HL-60/S4 treated with retinoic acid at 250 ng/mL for 4 days and 3 days (cell line): ENCODE results near the gene ATPAF1.
"Not testable (repeated sequence)": the region's sequence is repeated elsewhere in the genome, so short reads cannot be mapped to it uniquely, and the experiment has no call there.

Experiments used
- in situ Hi-C: fragments of 300-500 bp; cut with MboI; formaldehyde crosslinking; loops from 2 replicates; pipeline ENCODE4 v1.7.0; 2022; ENCODE audit warnings: low sequenced_read_pairs

Gene ATPAF1

DNA sequence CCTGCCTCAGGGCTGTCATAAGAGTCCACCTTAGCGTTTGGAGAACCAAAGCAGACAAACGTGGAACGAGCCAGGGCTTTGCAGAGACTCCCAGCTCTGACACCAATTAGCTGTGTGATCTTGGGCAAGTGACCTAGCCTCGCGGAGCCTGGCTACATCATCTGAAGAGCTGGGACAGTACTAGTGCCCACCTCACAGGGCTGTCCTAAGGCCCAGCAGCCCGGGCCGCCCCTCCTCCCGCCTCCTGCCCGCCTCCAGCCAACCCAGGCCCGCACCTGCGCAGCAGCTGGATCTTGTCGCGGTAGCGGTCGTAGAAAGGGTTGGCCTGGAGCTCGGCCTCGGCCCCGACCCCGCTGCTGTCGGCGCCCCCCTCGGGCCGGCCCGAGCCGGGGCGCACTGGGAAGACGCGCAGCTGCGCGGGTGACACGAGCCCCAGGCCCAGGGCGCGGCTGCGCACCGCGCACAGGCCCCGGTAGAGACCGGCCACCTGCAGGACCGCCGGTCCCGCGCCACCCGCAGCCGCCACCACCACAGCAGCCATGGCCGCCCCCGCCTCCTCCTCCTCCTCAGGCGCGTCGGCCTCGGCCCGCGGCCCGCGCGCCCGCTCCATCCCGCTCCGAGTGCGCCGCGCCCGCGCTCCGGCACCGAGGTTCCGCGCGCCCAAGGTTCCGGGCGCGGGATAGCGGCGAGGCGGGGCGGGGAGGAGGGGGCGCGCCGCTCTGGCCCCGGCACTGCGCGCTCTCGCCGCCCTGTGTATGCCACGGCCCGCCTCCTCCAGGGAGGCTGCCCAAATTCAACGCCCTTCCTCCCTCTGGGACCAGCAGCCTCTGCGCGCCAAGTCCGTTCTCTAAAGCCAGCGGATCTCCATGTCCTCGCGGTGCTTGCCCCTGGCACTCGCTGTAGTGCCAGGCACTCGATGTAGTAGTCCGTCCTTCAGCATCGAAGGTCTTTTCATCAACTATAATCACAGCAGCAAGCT is at the start of gene ATPAF1:
Gene ATPAF1, minus strand, starts transcription at position 583 of the 979 bp plus-strand sequence. Its CDS starts 42 bp downstream, at position 541.
- in situ Hi-C loops: no loop called here

GRCh38 chr1:46717654-46718053 is 49.5 kb upstream of the ATPAF1 start:
- in situ Hi-C loops: no loop called here

DNA sequence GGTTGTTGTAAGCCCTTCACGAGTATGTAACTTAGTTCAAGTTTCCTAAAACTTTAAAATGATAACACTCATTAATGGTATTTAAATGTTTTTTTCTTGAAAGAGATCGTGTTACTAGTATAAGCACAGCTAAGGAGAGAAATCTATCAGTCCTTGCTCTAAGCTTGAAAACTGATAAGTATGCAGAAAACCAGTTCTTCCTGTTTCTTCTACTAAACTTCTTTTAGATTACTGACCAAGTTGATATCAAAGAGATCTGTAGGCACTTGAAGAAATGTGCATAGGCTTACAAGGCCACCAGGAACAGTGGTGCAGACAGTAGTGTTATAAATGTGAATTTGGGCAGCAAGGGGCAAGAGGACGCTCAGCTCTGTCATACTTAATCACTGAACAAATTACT is 46.8 kb upstream of the ATPAF1 start:
- in situ Hi-C loops: no loop called here

GRCh38 chr1:46708121-46708520 is 40.0 kb upstream of the ATPAF1 start:
- in situ Hi-C loops: no loop called here

GRCh38 chr1:46705408-46705807 is 37.2 kb upstream of the ATPAF1 start:
- in situ Hi-C loops: no loop called here

DNA sequence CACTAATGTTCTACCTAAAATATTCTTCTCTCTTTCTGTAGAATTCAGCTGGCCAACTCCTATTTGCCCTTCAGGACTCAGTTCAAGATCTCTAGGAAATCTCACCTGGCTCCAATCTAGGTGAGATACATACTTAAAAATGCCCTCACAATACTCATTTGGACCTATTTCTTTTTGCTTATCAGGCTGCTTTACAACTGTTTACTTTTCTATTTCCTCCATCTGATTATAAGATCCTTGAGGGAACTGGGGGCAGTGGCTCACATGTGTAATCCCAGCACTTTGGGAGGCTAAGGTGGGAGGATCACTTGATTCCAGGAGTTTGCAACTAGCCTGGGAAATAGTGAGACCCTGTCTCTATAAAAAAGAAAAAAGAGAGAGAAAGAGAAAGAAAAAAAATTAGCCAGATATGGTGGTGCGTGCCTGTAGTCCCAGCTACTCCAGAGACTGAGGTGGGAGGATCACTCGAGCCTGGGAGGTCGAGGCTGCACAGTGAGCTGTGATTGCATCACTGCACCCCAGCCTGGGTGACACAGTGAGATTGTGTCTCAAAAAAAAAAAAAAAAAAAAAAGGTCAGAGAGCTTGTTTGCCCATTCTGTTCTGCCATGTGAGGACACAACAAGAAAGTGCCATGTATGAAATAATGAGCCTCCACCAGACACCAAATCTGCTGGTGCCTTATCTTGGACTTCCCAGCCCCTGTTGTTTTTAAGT is 35.9 kb upstream of the ATPAF1 start:
- in situ Hi-C loops: no loop called here

- in situ Hi-C loops: no loop called here
Measured at GRCh38 chr1:46699666-46700065, 31.5 kb upstream of the ATPAF1 start.

- in situ Hi-C loops: no loop called here
Measured at GRCh38 chr1:46697053-46697452, 28.9 kb upstream of the ATPAF1 start.

- in situ Hi-C loops: not testable (repeated sequence)
Measured at GRCh38 chr1:46694676-46695075, 26.5 kb upstream of the ATPAF1 start.

DNA sequence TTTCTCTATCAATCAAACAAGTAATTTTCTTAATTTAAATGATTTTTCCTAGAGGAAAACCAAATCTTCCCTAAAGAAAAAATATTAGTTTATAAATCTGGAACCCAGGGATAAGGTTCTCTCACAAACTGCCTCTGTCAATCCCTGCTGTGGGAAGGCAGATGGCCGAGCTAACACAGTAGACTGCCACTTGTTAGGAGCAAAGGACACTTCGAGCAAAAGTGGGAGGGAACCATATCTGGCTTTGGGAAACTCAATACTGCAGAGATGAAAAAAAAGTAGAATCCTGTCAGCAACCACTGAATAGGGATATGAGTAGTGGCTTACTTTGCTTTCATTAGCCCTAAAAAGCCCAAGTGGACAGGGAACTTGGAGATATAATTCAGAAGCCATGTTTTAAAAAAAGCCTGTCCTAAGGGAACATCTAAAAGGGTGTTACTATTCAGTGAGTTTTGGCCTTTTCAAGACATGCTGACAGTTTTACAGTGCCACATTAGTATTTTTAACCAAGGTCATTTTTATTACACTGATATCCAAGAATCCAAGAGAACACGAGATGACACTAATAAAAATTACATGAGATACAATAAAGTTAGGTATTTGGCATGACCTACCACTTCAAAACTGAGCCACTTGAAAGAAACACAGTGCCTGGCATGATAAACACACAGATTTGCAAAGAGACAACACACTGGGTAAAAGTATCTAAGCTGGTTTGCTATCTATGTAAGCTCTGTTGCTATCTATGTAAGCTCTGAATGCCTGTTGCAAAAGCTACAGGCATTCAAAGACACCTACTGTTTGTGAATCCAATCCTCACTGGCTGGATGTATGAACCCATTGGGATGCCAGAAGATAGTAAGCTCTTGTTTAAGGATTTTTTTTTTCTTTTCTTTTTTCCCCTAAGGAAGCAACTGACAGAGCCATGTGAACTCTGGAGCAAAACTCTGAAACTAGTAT is 24.9 kb upstream of the ATPAF1 start:
- in situ Hi-C loops: no loop called here

DNA sequence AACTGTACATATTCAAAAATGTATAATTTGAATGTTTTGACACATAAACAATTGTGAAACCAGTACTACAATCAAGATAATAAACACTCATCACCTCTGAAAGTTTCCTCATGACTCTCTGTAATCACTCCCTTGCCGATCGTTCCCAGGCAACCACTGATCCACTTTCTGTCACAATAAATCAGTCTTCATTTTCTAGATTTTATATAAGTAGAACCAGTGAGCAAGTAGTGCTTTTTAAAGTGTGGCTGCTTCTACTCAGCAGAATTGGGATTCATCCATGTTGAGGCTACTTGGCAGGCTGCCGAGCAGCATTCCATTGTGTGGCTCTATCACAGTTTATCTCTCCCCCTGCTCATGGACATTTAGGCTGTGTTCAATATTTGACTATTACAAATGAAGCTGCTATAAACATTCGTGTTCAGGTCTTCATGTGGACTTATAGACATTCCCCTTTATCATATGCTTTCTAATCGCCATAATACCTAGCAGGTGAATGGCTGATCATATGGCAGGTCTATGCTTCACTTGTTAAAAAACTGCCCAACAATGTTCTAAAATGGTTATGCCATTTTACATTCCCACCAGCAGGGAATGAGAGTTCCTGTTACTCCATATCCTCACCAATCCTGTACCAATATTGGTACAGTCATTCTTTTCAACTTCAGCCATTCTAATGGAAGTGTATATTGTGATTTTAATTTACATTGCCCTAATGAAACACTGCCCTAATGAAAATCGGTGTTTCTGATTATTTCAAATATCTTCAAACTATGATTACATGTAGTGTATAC is 24.0 kb upstream of the ATPAF1 start:
- in situ Hi-C loops: no loop called here

DNA sequence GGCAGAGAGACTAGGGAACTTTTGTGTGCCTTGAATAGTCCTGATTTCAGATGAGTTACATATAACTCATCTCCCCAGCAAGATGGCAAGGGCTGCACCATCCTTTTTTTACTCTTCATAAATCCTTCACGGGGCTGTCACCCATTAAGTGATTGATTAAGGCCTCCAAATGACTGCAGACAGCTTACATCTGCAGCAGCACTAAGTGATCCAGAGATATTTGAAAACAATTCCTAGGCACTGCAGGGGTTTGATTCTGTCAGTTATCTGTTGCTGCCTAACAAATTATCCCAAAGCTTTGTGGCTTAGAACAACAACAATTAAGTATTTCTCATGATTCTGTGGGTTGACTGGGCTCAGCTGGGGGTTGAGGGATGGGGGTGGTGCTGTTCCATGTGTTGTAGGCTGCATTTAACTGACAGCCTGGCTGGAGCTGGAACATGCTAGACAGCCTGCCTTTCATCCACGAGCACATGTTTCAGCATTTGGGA is 22.8 kb upstream of the ATPAF1 start:
- in situ Hi-C loops: no loop called here

DNA sequence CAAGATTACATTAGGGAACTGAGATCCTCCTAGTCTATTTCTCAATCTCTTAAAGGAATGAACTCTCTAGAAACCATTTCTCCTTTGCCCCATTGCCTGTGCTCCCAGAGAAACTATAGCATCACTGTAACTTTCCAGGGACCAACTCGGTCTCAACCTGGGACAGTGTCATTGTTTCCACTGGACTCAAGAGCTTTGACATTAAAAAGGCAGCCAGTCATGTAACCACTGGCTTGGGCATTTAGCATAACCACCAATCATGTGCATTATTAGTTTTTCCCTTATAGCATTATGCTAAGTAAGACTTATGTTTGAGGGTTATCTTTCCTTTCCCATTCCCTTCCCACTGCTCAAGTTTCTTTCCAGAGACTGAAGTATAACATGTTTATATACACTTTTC is 21.7 kb upstream of the ATPAF1 start:
- in situ Hi-C loops: loop anchor here (10.0 kb wide), 1 partner anchor 55 kb away; no protein-coding TSS in a partner anchor

- in situ Hi-C loops: loop anchor here (10.0 kb wide), 1 partner anchor 55 kb away; no protein-coding TSS in a partner anchor
Measured at GRCh38 chr1:46689356-46689755, 21.2 kb upstream of the ATPAF1 start.

DNA sequence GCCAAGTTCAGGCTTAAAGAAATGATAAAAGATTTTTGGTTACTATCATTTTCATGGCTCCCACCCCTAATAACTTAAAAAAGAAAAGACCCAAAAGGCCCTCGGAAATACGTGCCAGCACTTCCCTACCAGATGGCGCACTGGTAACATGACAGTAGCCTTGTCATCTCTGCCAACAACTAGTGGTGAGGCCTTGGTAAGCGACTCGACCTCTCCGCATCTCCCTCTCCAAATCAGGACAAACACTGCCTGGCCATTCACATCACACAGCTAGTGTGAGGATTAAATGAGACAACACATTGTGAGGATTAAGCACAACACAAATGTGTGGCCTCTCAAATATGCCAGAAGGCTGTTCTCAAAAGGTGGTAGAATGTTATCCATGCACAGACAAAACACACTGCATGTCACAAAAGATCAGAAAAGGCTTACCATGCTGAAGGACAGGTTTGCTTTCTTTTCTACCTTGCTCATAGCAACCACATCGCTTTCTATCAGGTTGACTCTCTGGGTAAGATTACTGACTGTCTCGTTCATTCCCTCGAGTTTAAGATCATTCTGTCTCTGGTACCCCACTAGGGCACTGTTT is 19.9 kb upstream of the ATPAF1 start:
- in situ Hi-C loops: loop anchor here (10.0 kb wide), 1 partner anchor 57 kb away; no protein-coding TSS in a partner anchor

DNA sequence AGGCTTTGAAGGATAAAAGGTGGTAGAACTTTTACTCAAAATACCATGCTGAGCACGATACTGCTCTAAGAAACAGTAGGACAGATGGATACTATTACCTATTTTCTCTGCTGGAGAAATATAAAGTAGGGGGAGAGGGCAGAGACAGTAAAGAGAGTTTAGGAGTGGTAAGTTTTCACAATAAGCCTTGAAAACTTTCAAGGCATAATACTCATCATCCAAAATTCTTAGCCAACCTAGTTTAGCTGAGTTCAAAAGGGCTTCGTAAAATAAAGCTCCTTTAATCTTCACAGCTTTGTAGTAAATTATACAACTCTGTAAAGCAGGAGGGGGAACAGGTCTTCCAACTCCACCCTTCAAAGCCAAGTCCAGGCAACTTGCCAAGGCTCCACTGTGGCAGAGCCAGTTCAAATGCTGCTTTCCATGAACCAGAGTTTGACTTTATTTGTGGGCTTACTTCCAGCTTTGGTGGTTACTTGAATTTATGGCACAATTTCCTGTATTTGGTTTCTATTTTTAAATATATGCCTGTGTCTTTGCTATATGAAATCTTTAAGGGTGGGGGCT is 19.0 kb upstream of the ATPAF1 start:
- in situ Hi-C loops: loop anchor here (10.0 kb wide), 1 partner anchor 58 kb away; no protein-coding TSS in a partner anchor

DNA sequence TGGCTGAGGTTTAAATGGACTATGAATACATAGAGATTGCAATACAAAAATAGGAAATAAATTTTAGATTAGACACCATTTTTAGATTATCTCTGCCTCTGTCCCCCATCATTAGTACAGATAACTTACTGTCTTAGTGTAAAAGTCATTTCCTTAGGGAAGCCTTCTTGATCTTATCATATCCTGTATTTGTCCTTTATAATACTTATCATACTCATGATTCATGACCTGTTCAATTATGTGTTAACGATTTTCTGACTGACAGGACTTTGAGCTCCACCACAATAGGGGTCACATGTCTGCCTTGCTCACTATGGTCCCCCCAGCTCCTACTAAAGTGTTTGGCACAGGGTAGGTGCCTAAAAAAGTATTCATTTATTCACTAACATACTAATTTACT is 18.1 kb upstream of the ATPAF1 start:
- in situ Hi-C loops: loop anchor here (10.0 kb wide), 1 partner anchor 59 kb away; no protein-coding TSS in a partner anchor

DNA sequence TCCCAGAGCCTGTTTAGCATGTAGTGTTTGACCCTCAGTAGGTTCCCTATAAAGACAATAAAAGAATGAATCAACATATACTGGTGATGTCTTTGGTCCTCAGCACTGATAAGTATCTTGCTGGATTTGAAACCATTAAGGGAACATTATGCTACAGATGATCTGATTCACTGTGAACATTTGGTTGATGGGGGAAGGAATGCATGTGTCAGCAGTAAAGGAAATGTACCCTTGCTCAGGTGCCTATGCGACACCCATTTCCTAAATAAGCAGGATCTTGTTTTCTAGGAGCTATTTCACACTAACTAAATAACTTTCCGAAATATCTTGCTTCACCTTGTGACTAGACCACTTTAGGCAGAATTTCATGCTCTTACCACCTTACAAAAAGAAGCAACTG is 16.5 kb upstream of the ATPAF1 start:
- in situ Hi-C loops: loop anchor here (10.0 kb wide), 1 partner anchor 60 kb away; no protein-coding TSS in a partner anchor

- in situ Hi-C loops: loop anchor here (10.0 kb wide), 1 partner anchor 63 kb away; no protein-coding TSS in a partner anchor
Measured at GRCh38 chr1:46682064-46682463, 13.9 kb upstream of the ATPAF1 start.
